ENCODE results near the gene CLDND1.

Gene CLDND1

GRCh38 chr3:98519351-98519750 is 3.4 kb downstream of the CLDND1 start:
- DNase-seq (ENCODE audit: low read depth): peak; percentile 11
- TF ChIP-seq, protein P1, sequence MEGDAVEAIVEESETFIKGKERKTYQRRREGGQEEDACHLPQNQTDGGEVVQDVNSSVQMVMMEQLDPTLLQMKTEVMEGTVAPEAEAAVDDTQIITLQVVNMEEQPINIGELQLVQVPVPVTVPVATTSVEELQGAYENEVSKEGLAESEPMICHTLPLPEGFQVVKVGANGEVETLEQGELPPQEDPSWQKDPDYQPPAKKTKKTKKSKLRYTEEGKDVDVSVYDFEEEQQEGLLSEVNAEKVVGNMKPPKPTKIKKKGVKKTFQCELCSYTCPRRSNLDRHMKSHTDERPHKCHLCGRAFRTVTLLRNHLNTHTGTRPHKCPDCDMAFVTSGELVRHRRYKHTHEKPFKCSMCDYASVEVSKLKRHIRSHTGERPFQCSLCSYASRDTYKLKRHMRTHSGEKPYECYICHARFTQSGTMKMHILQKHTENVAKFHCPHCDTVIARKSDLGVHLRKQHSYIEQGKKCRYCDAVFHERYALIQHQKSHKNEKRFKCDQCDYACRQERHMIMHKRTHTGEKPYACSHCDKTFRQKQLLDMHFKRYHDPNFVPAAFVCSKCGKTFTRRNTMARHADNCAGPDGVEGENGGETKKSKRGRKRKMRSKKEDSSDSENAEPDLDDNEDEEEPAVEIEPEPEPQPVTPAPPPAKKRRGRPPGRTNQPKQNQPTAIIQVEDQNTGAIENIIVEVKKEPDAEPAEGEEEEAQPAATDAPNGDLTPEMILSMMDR (IDR thresholded peaks at IDR 0.05; ENCODE audit: low read length, missing control alignments): no peak
- H3K4me3 ChIP-seq (replicated peaks; ENCODE audit: low read depth, low read length): no peak overlapping the region

DNA sequence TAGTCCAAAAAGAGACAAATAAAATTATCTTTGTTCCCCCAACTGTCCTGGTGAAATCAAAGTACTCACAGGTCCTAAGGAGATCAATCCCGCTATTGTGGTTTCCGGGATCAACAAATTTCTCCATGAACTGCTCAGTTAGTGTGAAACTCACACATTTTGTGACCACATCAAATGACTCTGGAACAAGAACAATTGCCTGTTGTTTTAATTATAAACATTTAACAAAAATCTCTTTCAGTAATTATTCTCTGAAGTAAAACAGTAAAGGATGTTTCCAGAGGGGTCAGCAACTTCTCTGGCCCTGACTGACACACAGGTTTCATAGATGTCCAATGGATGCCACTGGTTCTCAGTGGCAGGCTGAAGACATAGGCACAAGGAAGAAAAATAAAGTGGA is 3.9 kb downstream of the CLDND1 start:
- TF ChIP-seq, protein P1 (IDR thresholded peaks at IDR 0.05; ENCODE audit: low read length, missing control alignments): no peak

GRCh38 chr3:98514948-98515347 is 7.8 kb downstream of the CLDND1 start:
- TF ChIP-seq, protein P1 (IDR thresholded peaks at IDR 0.05; ENCODE audit: low read length, missing control alignments): no peak
- DNase-seq (ENCODE audit: low read depth): no peak
- H3K4me3 ChIP-seq (replicated peaks; ENCODE audit: low read depth, low read length): no peak overlapping the region

More for the DNA sequence above, 3.9 kb downstream of the CLDND1 start:
- H3K4me3 ChIP-seq (replicated peaks; ENCODE audit: low read depth, low read length): no peak overlapping the region
- DNase-seq (ENCODE audit: low read depth): no peak

- TF ChIP-seq, protein P1 (IDR thresholded peaks at IDR 0.05; ENCODE audit: low read length, missing control alignments): no peak
- DNase-seq (ENCODE audit: low read depth): no peak
- no peak overlapping the region for H3K4me3 ChIP-seq (replicated peaks; ENCODE audit: low read depth, low read length)
Observed at GRCh38 chr3:98513736-98514135, 9.0 kb downstream of the CLDND1 start.

- H3K4me3 ChIP-seq (replicated peaks; ENCODE audit: low read depth, low read length): no peak overlapping the region
- peak; percentile 84 for DNase-seq (ENCODE audit: low read depth)
- TF ChIP-seq, protein P1 (IDR thresholded peaks at IDR 0.05; ENCODE audit: low read length, missing control alignments): no peak
Observed at GRCh38 chr3:98513091-98513511, 9.6 kb downstream of the CLDND1 start.

DNA sequence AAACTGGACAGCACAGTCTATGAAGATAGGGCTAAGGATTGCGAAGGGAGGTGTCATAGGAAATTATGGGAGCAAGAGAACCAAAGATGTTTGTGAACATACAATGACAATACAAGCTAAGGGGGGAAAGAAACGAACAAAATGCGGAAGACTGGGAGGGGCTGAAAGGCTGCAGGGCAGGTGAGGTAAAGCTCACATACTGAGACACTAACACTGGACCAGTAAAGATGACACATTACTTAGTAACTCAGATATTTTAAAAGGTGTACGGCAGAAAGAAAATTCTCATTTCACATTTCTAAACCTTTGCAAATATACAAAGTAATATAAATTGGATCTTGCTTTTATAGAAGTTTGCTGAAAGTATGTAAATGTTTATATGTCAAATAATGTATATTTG is 10.1 kb downstream of the CLDND1 start:
- no peak for DNase-seq (ENCODE audit: low read depth)
- H3K4me3 ChIP-seq (replicated peaks; ENCODE audit: low read depth, low read length): no peak overlapping the region
- TF ChIP-seq, protein P1 (IDR thresholded peaks at IDR 0.05; ENCODE audit: low read length, missing control alignments): no peak

DNA sequence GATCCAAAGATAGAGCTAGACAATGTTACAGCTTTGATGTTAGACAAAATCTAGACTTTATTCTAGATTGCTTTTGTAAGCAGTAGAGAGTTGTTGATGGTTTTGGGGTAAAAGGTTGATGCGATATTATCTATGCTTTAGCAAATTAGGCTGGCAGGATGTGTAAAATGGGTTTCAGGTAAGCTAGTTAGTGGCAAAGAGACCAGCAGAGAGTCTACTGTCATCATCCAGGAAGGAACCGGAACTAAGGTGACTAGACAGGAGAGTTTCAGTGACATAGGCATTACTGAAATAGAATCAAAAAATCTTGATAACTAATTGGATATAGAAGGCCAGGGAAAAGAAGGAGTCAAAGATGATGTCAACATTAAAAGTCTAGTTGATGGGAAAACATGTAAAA is 14.1 kb downstream of the CLDND1 start:
- no peak for DNase-seq (ENCODE audit: low read depth)
- no peak overlapping the region for H3K4me3 ChIP-seq (replicated peaks; ENCODE audit: low read depth, low read length)
- TF ChIP-seq, protein P1 (IDR thresholded peaks at IDR 0.05; ENCODE audit: low read length, missing control alignments): no peak

All from fibroblast of pulmonary artery (primary cell).